ENCODE results near the gene KRT7.
"Not testable (repeated sequence)": the region's sequence is repeated elsewhere in the genome, so short reads cannot be mapped to it uniquely, and the experiment has no call there.

The KRT7 gene

GRCh38 chr12:52254180-52254964 is 21.3 kb downstream of the KRT7 start:
- H3K36me3 ChIP-seq, result no peaks in the 10 kb centered on the region
- no peaks in the 10 kb centered on the region for H3K9me3 ChIP-seq (ENCODE audit: severe bottlenecking)
- TF ChIP-seq, protein P1, sequence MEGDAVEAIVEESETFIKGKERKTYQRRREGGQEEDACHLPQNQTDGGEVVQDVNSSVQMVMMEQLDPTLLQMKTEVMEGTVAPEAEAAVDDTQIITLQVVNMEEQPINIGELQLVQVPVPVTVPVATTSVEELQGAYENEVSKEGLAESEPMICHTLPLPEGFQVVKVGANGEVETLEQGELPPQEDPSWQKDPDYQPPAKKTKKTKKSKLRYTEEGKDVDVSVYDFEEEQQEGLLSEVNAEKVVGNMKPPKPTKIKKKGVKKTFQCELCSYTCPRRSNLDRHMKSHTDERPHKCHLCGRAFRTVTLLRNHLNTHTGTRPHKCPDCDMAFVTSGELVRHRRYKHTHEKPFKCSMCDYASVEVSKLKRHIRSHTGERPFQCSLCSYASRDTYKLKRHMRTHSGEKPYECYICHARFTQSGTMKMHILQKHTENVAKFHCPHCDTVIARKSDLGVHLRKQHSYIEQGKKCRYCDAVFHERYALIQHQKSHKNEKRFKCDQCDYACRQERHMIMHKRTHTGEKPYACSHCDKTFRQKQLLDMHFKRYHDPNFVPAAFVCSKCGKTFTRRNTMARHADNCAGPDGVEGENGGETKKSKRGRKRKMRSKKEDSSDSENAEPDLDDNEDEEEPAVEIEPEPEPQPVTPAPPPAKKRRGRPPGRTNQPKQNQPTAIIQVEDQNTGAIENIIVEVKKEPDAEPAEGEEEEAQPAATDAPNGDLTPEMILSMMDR (IDR thresholded peaks at IDR 0.05; ENCODE audit: low read depth, low read length), result no peak
- no peak overlapping the region for H3K27ac ChIP-seq
- no peak for DNase-seq
- peaks cover 46% of the 10 kb centered on the region for H3K27me3 ChIP-seq (ENCODE audit: insufficient read depth, low read depth, severe bottlenecking)
- H3K4me3 ChIP-seq (ENCODE audit: low read depth, low read length), result no peak overlapping the region

DNA sequence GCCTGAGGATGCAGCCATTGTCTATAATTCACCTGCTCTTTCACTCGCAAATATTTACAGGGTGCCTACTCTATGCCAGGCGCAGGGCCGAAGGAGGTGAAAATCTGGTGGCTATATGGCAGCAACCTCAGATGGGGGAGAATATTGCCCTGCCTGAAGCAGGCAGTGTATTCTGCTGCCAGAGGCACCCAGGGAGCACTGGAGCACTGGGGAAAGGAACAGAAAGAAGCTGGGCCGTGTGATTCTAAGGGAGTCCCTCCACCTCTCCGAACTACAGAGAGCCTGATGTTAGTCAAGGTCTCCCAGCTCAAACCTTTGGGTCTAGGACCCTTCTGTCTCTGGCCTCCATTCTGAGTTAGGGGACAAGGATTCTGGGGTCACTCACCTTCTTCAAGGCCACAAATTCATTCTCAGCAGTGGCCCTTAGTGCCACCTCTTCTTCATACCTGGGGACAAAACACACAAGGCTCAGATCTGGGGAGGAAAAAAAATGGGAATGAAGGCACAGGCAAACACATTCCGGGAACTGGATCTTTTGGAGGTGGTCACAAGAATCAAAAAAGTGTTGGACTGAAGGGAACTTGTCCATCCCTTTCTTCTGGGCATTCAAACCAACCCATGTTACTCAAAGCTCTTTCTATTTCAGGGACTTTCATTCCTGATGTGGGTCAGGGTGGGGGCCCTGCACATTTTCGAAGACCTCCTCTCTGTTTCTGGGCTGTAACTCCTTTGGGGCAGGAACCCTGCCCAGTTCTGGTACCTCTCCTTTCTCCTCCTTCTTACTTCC is 22.1 kb downstream of the KRT7 start:
- Histone ChIP-seq H3K27me3 (ENCODE audit: insufficient read depth, low read depth, severe bottlenecking) (peaks cover 54% of the 10 kb centered on the region), H3K4me3 (ENCODE audit: low read depth, low read length) (no peak overlapping the region), H3K9me3 (ENCODE audit: severe bottlenecking) (no peaks in the 10 kb centered on the region), H3K36me3 (no peaks in the 10 kb centered on the region), H3K27ac (no peak overlapping the region)
- TF ChIP-seq, protein P1 (IDR thresholded peaks at IDR 0.05; ENCODE audit: low read depth, low read length), result no peak
- no peak for DNase-seq

GRCh38 chr12:52255926-52256583 is 23.0 kb downstream of the KRT7 start:
- Histone ChIP-seq H3K27ac (no peak overlapping the region), H3K9me3 (ENCODE audit: severe bottlenecking) (no peaks in the 10 kb centered on the region), H3K27me3 (ENCODE audit: insufficient read depth, low read depth, severe bottlenecking) (peaks cover 63% of the 10 kb centered on the region), H3K36me3 (no peaks in the 10 kb centered on the region), H3K4me3 (ENCODE audit: low read depth, low read length) (no peak overlapping the region)
- no peak for DNase-seq
- TF ChIP-seq, protein P1 (IDR thresholded peaks at IDR 0.05; ENCODE audit: low read depth, low read length), result no peak

- DNase-seq, result no peak
- H3K36me3 ChIP-seq, result no peaks in the 10 kb centered on the region
- H3K4me3 ChIP-seq (ENCODE audit: low read depth, low read length), result no peak overlapping the region
- no peak overlapping the region for H3K27ac ChIP-seq
- peaks cover 68% of the 10 kb centered on the region for H3K27me3 ChIP-seq (ENCODE audit: insufficient read depth, low read depth, severe bottlenecking)
- H3K9me3 ChIP-seq (ENCODE audit: severe bottlenecking), result no peaks in the 10 kb centered on the region
- TF ChIP-seq, protein P1 (IDR thresholded peaks at IDR 0.05; ENCODE audit: low read depth, low read length), result no peak
Observed at GRCh38 chr12:52256584-52256935, 23.5 kb downstream of the KRT7 start.

DNA sequence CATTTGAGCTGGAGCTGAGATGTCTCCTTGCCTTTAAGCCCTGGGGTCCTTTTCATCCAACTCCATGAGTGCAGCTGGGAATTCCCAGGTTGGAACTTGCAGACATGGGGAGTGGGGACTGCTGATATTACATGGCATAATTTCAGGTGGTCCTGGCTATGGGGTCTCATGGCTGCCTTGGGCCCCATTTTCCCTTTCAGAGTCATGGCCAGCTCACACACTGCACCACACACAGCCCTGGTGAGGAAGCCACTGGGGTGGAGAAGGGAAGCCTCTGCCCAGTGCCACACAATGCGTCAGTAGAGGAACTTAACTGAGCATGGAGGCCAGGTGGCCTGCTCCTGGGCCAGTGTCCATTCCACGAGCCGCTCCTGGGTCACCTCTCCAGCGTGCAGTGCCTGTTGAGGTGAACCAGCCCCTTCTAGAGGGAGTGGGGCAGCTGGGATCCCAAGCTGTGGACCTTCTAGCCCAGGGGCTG is 24.1 kb downstream of the KRT7 start:
- H3K4me3 ChIP-seq (ENCODE audit: low read depth, low read length), result no peak overlapping the region
- H3K27ac ChIP-seq, result no peak overlapping the region
- H3K27me3 ChIP-seq (ENCODE audit: insufficient read depth, low read depth, severe bottlenecking), result peaks cover 72% of the 10 kb centered on the region
- TF ChIP-seq, protein P1 (IDR thresholded peaks at IDR 0.05; ENCODE audit: low read depth, low read length), result no peak
- DNase-seq, result no peak
- no peaks in the 10 kb centered on the region for H3K36me3 ChIP-seq
- peaks cover under 1% of the 10 kb centered on the region for H3K9me3 ChIP-seq (ENCODE audit: severe bottlenecking)

GRCh38 chr12:52257922-52258321 is 24.9 kb downstream of the KRT7 start:
- not testable (repeated sequence) for H3K27ac ChIP-seq; H3K4me3 ChIP-seq (ENCODE audit: low read depth, low read length); DNase-seq; H3K36me3 ChIP-seq; H3K9me3 ChIP-seq (ENCODE audit: severe bottlenecking)
- peaks cover 80% of the 10 kb centered on the region for H3K27me3 ChIP-seq (ENCODE audit: insufficient read depth, low read depth, severe bottlenecking)
